ENCODE results near the gene CYB561. TPM values are rescaled to one million over a fixed set of nuclear protein-coding genes. Genes with fewer than 3 reads are reported as not detected.

CYB561 gene
- total RNA-seq, 1 donor from 2014 or later, result 8.1 TPM

DNA sequence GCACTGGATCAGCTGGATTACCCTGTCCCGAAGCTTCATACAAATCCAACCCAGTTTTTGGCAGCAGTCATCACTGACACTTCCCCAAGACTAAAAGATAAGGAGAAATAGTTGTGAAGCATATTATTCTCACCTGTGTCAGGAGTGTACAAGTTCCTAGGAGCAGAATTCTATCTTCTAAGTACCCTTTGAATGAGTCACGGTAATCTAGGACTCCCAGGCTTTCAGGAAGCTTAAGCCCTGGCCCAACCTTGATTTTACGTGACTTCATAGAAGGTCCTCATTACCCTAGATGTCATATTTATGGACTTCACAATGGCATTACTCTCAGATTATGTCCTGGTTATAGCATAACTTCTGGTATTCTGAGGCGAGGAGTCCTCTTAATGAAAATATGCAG lies 31.9 kb downstream of the CYB561 start:
- Histone ChIP-seq H3K79me2 (ENCODE audit: insufficient read depth, low read length) (no peaks in the 10 kb centered on the region), H3K9ac (ENCODE audit: low read length) (no peak overlapping the region), H3K4me1 (ENCODE audit: insufficient read depth, low read length) (no peaks in the 10 kb centered on the region), H2AFZ (ENCODE audit: low read depth, low read length) (no peak overlapping the region), H3K27ac (ENCODE audit: low read depth, low read length) (no peak overlapping the region), H3K4me3 (ENCODE audit: insufficient read depth, low read depth, low read length) (no peak overlapping the region), H4K20me1 (ENCODE audit: insufficient read depth, low read length) (no peaks in the 10 kb centered on the region), H3K4me2 (ENCODE audit: low read length) (no peak overlapping the region), H3K9me3 (ENCODE audit: insufficient read depth, low read depth, low read length) (no peaks in the 10 kb centered on the region), H3K36me3 (ENCODE audit: insufficient read depth, low read length) (peaks cover 66% of the 10 kb centered on the region), H3K27me3 (ENCODE audit: insufficient read depth, low read length) (no peaks in the 10 kb centered on the region)
- no peak overlapping the region for H3K27ac Mint-ChIP-seq (ENCODE audit: unreplicated experiment)
- H3K9me3 Mint-ChIP-seq (ENCODE audit: unreplicated experiment), result no peaks in the 10 kb centered on the region
- DNase-seq (ENCODE audit: low read depth), result no peak
- H3K4me3 Mint-ChIP-seq (ENCODE audit: unreplicated experiment), result no peak overlapping the region
- H3K36me3 Mint-ChIP-seq (ENCODE audit: low read depth, unreplicated experiment), result peaks cover 28% of the 10 kb centered on the region
- H3K4me1 Mint-ChIP-seq (ENCODE audit: low read depth, unreplicated experiment), result no peaks in the 10 kb centered on the region
- H3K27me3 Mint-ChIP-seq (ENCODE audit: low read depth, unreplicated experiment), result no peaks in the 10 kb centered on the region
- TF ChIP-seq EZH2 (IDR thresholded peaks at IDR 0.05; ENCODE audit: insufficient read depth, low read length), result no peak
- TF ChIP-seq, protein P1, sequence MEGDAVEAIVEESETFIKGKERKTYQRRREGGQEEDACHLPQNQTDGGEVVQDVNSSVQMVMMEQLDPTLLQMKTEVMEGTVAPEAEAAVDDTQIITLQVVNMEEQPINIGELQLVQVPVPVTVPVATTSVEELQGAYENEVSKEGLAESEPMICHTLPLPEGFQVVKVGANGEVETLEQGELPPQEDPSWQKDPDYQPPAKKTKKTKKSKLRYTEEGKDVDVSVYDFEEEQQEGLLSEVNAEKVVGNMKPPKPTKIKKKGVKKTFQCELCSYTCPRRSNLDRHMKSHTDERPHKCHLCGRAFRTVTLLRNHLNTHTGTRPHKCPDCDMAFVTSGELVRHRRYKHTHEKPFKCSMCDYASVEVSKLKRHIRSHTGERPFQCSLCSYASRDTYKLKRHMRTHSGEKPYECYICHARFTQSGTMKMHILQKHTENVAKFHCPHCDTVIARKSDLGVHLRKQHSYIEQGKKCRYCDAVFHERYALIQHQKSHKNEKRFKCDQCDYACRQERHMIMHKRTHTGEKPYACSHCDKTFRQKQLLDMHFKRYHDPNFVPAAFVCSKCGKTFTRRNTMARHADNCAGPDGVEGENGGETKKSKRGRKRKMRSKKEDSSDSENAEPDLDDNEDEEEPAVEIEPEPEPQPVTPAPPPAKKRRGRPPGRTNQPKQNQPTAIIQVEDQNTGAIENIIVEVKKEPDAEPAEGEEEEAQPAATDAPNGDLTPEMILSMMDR (IDR thresholded peaks at IDR 0.05; ENCODE audit: insufficient read depth, low read depth, low read length), result no peak
- FAIRE-seq, result no peak

DNA sequence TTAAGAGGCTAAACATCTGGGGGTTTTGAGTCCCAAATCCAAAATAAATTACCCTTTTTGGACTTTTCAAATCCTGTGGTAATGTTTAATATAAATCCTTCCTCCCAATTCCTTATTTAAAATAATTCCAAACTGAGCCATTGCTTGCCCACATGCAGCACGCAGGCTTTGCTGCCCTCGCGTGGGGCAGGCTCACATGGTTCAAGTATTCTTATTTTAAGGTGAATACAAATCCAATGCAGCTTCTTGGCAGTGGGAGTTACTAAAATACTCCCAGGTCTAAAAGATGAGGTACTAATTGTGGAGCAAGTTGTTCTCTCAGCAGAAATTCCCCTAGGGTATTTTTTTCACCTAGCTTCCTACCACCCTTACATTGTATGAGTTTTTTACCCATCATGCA lies 33.0 kb downstream of the CYB561 start:
- Histone ChIP-seq H3K79me2 (ENCODE audit: insufficient read depth, low read length) (no peaks in the 10 kb centered on the region), H3K9me3 (ENCODE audit: insufficient read depth, low read depth, low read length) (no peaks in the 10 kb centered on the region), H3K27me3 (ENCODE audit: insufficient read depth, low read length) (no peaks in the 10 kb centered on the region), H3K9ac (ENCODE audit: low read length) (no peak overlapping the region), H3K36me3 (ENCODE audit: insufficient read depth, low read length) (peaks cover 64% of the 10 kb centered on the region), H3K27ac (ENCODE audit: low read depth, low read length) (no peak overlapping the region), H3K4me2 (ENCODE audit: low read length) (no peak overlapping the region), H2AFZ (ENCODE audit: low read depth, low read length) (no peak overlapping the region), H4K20me1 (ENCODE audit: insufficient read depth, low read length) (peaks cover 4% of the 10 kb centered on the region), H3K4me1 (ENCODE audit: insufficient read depth, low read length) (no peaks in the 10 kb centered on the region), H3K4me3 (ENCODE audit: insufficient read depth, low read depth, low read length) (no peak overlapping the region)
- Mint-ChIP-seq H3K36me3 (ENCODE audit: low read depth, unreplicated experiment) (peaks cover 20% of the 10 kb centered on the region), H3K4me3 (ENCODE audit: unreplicated experiment) (no peak overlapping the region), H3K27me3 (ENCODE audit: low read depth, unreplicated experiment) (no peaks in the 10 kb centered on the region), H3K9me3 (ENCODE audit: unreplicated experiment) (no peaks in the 10 kb centered on the region), H3K27ac (ENCODE audit: unreplicated experiment) (no peak overlapping the region), H3K4me1 (ENCODE audit: low read depth, unreplicated experiment) (no peaks in the 10 kb centered on the region)
- DNase-seq (ENCODE audit: low read depth) (no peak), FAIRE-seq (no peak)
- no peak for TF ChIP-seq EZH2 (IDR thresholded peaks at IDR 0.05; ENCODE audit: insufficient read depth, low read length)
- TF ChIP-seq, protein P1 (IDR thresholded peaks at IDR 0.05; ENCODE audit: insufficient read depth, low read depth, low read length), result no peak

DNA sequence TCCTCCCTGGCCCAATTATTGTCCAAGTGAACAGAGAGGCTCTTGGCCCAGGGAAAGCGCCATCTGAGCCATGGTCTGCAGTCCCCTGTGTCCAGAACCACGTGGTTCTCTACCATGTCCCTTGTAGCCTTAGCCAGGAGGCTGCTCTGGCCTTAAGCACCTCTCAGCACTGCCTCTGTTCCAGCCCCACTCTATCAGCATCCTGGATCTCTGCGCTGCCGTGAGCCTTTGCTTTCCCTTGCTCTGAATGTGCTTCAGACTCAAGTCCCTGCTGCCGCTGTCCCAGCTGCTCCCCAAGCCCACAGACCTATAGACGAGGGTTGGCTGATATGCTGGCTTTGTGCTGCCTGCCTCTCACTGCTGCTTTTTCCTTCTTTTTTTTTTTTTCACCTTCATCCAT lies 33.9 kb downstream of the CYB561 start:
- DNase-seq (ENCODE audit: low read depth), result no peak
- Histone ChIP-seq H3K27me3 (ENCODE audit: insufficient read depth, low read length) (no peaks in the 10 kb centered on the region), H4K20me1 (ENCODE audit: insufficient read depth, low read length) (peaks cover 4% of the 10 kb centered on the region), H3K9me3 (ENCODE audit: insufficient read depth, low read depth, low read length) (no peaks in the 10 kb centered on the region), H3K4me3 (ENCODE audit: insufficient read depth, low read depth, low read length) (no peak overlapping the region), H3K27ac (ENCODE audit: low read depth, low read length) (no peak overlapping the region), H2AFZ (ENCODE audit: low read depth, low read length) (no peak overlapping the region), H3K36me3 (ENCODE audit: insufficient read depth, low read length) (peaks cover 63% of the 10 kb centered on the region), H3K4me2 (ENCODE audit: low read length) (no peak overlapping the region), H3K79me2 (ENCODE audit: insufficient read depth, low read length) (no peaks in the 10 kb centered on the region), H3K4me1 (ENCODE audit: insufficient read depth, low read length) (no peaks in the 10 kb centered on the region), H3K9ac (ENCODE audit: low read length) (no peak overlapping the region)
- Mint-ChIP-seq H3K27ac (ENCODE audit: unreplicated experiment) (no peak overlapping the region), H3K27me3 (ENCODE audit: low read depth, unreplicated experiment) (no peaks in the 10 kb centered on the region), H3K36me3 (ENCODE audit: low read depth, unreplicated experiment) (peaks cover 16% of the 10 kb centered on the region), H3K4me3 (ENCODE audit: unreplicated experiment) (no peak overlapping the region), H3K9me3 (ENCODE audit: unreplicated experiment) (no peaks in the 10 kb centered on the region), H3K4me1 (ENCODE audit: low read depth, unreplicated experiment) (no peaks in the 10 kb centered on the region)
- no peak for TF ChIP-seq EZH2 (IDR thresholded peaks at IDR 0.05; ENCODE audit: insufficient read depth, low read length)
- TF ChIP-seq, protein P1 (IDR thresholded peaks at IDR 0.05; ENCODE audit: insufficient read depth, low read depth, low read length), result no peak
- FAIRE-seq, result no peak
